Measurements from ENCODE around the gene RNU2-63P. TPM values are rescaled to one million over a fixed set of nuclear protein-coding genes. Genes with fewer than 3 reads are reported as not detected.
A peak's percentile ranks its signal among the peaks of the same experiment; 100 is the strongest.
"Not testable (repeated sequence)": the region's sequence is repeated elsewhere in the genome, so short reads cannot be mapped to it uniquely, and the experiment has no call there.

RNU2-63P gene
- polyA plus RNA-seq, 1 experiment: not detected

- POLR2A ChIA-PET: no interaction called here
- H3K9me3 ChIP-seq (ENCODE audit: control insufficient read depth, insufficient read depth, low read length): peaks cover 5% of the 10 kb centered on the region
- CTCF ChIA-PET: interaction anchor here (2.2 kb wide), 1 partner anchor 42 kb away, joined by 8 read pairs; no protein-coding TSS in a partner anchor
- no peak for TF ChIP-seq CTCF (IDR thresholded peaks at IDR 0.05; ENCODE audit: low read depth, low read length)
- H3K27ac ChIP-seq (ENCODE audit: low read depth, low read length): no peak overlapping the region
- H3K27me3 ChIP-seq (ENCODE audit: control insufficient read depth, insufficient read depth, low read length): no peaks in the 10 kb centered on the region
- DNase-seq (ENCODE audit: low read depth, low spot score): no peak
- H3K4me3 ChIP-seq (ENCODE audit: low read depth, low read length): no peak overlapping the region
Observed at GRCh38 chr2:88018909-88019308, 2.6 kb upstream of the RNU2-63P start.

GRCh38 chr2:88018077-88018805 is 1.9 kb upstream of the RNU2-63P start:
- H3K27me3 ChIP-seq (ENCODE audit: control insufficient read depth, insufficient read depth, low read length); POLR2A ChIA-PET; H3K4me3 ChIP-seq (ENCODE audit: low read depth, low read length); H3K9me3 ChIP-seq (ENCODE audit: control insufficient read depth, insufficient read depth, low read length); DNase-seq (ENCODE audit: low read depth, low spot score); H3K27ac ChIP-seq (ENCODE audit: low read depth, low read length): not testable (repeated sequence)
- CTCF ChIA-PET: interaction anchor here (1.2 kb wide), 1 partner anchor 16 kb away, joined by 4 read pairs; no protein-coding TSS in a partner anchor

- DNase-seq (ENCODE audit: low read depth, low spot score); H3K9me3 ChIP-seq (ENCODE audit: control insufficient read depth, insufficient read depth, low read length); H3K27ac ChIP-seq (ENCODE audit: low read depth, low read length); H3K4me3 ChIP-seq (ENCODE audit: low read depth, low read length); H3K27me3 ChIP-seq (ENCODE audit: control insufficient read depth, insufficient read depth, low read length): not testable (repeated sequence)
- ChIA-PET POLR2A (interaction anchor here (1.1 kb wide), 1 partner anchor 20 kb away, joined by 4 read pairs; no protein-coding TSS in a partner anchor), CTCF (interaction anchor here (1.2 kb wide), 1 partner anchor 16 kb away, joined by 4 read pairs; no protein-coding TSS in a partner anchor)
Observed at GRCh38 chr2:88017780-88018038, 1.4 kb upstream of the RNU2-63P start.

- Histone ChIP-seq H3K27me3 (ENCODE audit: control insufficient read depth, insufficient read depth, low read length) (no peaks in the 10 kb centered on the region), H3K9me3 (ENCODE audit: control insufficient read depth, insufficient read depth, low read length) (peaks cover 5% of the 10 kb centered on the region), H3K4me3 (ENCODE audit: low read depth, low read length) (peak overlapping the region; percentile 74), H3K27ac (ENCODE audit: low read depth, low read length) (no peak overlapping the region)
- no peak for TF ChIP-seq CTCF (IDR thresholded peaks at IDR 0.05; ENCODE audit: low read depth, low read length)
- ChIA-PET POLR2A (interaction anchor here (0.6 to 1.1 kb wide), 2 partner anchors 21 to 38 kb away, joined by 4 to 6 read pairs; partner anchors contain the start of gene KRCC1), CTCF (interaction anchor here (0.6 to 1.2 kb wide), 2 partner anchors 15 to 33 kb away, joined by 3 to 4 read pairs; no protein-coding TSS in a partner anchor)
- DNase-seq (ENCODE audit: low read depth, low spot score): no peak
Observed at GRCh38 chr2:88016960-88017779, 823 bp upstream of the RNU2-63P start.

GRCh38 chr2:88011011-88011410 is 5.3 kb downstream of the RNU2-63P start:
- POLR2A ChIA-PET: no interaction called here
- CTCF ChIA-PET: interaction anchor here (3.5 kb wide), 1 partner anchor 10 kb away, joined by 16 read pairs; no protein-coding TSS in a partner anchor
- Histone ChIP-seq H3K27me3 (ENCODE audit: control insufficient read depth, insufficient read depth, low read length) (peaks cover 6% of the 10 kb centered on the region), H3K4me3 (ENCODE audit: low read depth, low read length) (no peak overlapping the region), H3K27ac (ENCODE audit: low read depth, low read length) (no peak overlapping the region), H3K9me3 (ENCODE audit: control insufficient read depth, insufficient read depth, low read length) (no peaks in the 10 kb centered on the region)
- DNase-seq (ENCODE audit: low read depth, low spot score): no peak
- no peak for TF ChIP-seq CTCF (IDR thresholded peaks at IDR 0.05; ENCODE audit: low read depth, low read length)
